OCI-LY1 (cell line): ENCODE measurements around the gene TSPAN5.
"Not testable (repeated sequence)": the region's sequence is repeated elsewhere in the genome, so short reads cannot be mapped to it uniquely, and the experiment has no call there.

ENCODE experiments used
- CTCF ChIP-seq: fragments of 200-600 bp; sonication (generic), shearing (Covaris generic); IDR thresholded peaks from 2 replicates; pipeline ENCODE4 v1.5.1; 2017; ENCODE audit warnings: mild to moderate bottlenecking, antibody characterized with exemption, low read length, moderate library complexity, mixed read lengths
- EZH2 ChIP-seq: fragments of 200-600 bp; sonication (generic), shearing (Covaris generic); IDR thresholded peaks from 2 replicates; pipeline ENCODE4 v1.8.0; 2017; ENCODE audit warnings: borderline replicate concordance, mixed run types, mild to moderate bottlenecking, antibody characterized with exemption, low read length, moderate library complexity, mixed read lengths

- not testable (repeated sequence) for TF ChIP-seq CTCF, EZH2
These were observed 47.2 kb upstream of the TSPAN5 start for GRCh38 chr4:98705586-98705985.
